ENCODE measurements around the gene C1orf159. TPM values are rescaled to one million over a fixed set of nuclear protein-coding genes. Genes with fewer than 3 reads are reported as not detected.

Gene C1orf159
- total RNA-seq, 2 experiments from 2014 or later = 18.0 to 22.0 TPM

- DNase-seq = no peak
- Mint-ChIP-seq H3K36me3 (ENCODE audit: low read depth) (no peaks in the 10 kb centered on the region), H3K4me3 (no peak overlapping the region), H3K27me3 (no peaks in the 10 kb centered on the region), H3K27ac (no peak overlapping the region), H3K9me3 (no peaks in the 10 kb centered on the region), H3K4me1 (peaks cover 19% of the 10 kb centered on the region)
- POLR2A ChIA-PET = no interaction called here
- CTCF ChIA-PET = no interaction called here
These were observed 18.5 kb upstream of the C1orf159 start for GRCh38 chr1:1134300-1134970.

GRCh38 chr1:1132956-1133750, 17.3 kb upstream of the C1orf159 start:
- H3K9me3 Mint-ChIP-seq = no peaks in the 10 kb centered on the region
- ChIA-PET POLR2A (no interaction called here), CTCF (interaction anchor here (1.0 kb wide), 1 partner anchor 10 kb away, joined by 4 read pairs; no protein-coding TSS in a partner anchor)
- no peaks in the 10 kb centered on the region for H3K27me3 Mint-ChIP-seq
- peaks cover 16% of the 10 kb centered on the region for H3K4me1 Mint-ChIP-seq
- H3K36me3 Mint-ChIP-seq (ENCODE audit: low read depth) = no peaks in the 10 kb centered on the region
- no peak overlapping the region for H3K4me3 Mint-ChIP-seq
- H3K27ac Mint-ChIP-seq = no peak overlapping the region
- no peak for DNase-seq

- peaks cover 10% of the 10 kb centered on the region for H3K4me1 Mint-ChIP-seq
- H3K27me3 Mint-ChIP-seq = no peaks in the 10 kb centered on the region
- H3K4me3 Mint-ChIP-seq = no peak overlapping the region
- H3K9me3 Mint-ChIP-seq = no peaks in the 10 kb centered on the region
- POLR2A ChIA-PET = no interaction called here
- no peaks in the 10 kb centered on the region for H3K36me3 Mint-ChIP-seq (ENCODE audit: low read depth)
- DNase-seq = no peak
- CTCF ChIA-PET = interaction anchor here (1.0 kb wide), 1 partner anchor 10 kb away, joined by 4 read pairs; no protein-coding TSS in a partner anchor
- no peak overlapping the region for H3K27ac Mint-ChIP-seq
These were observed 16.4 kb upstream of the C1orf159 start for GRCh38 chr1:1132042-1132950.

- ChIA-PET POLR2A (interaction anchor here (0.6 kb wide), 1 partner anchor 101 kb away, joined by 3 read pairs; no protein-coding TSS in a partner anchor), CTCF (interaction anchor here (0.8 to 1.0 kb wide), 3 partner anchors 8 to 47 kb away, joined by 3 to 4 read pairs (median 3); no protein-coding TSS in a partner anchor)
- no peaks in the 10 kb centered on the region for H3K27me3 Mint-ChIP-seq
- DNase-seq = no peak
- peaks cover 4% of the 10 kb centered on the region for H3K4me1 Mint-ChIP-seq
- H3K9me3 Mint-ChIP-seq = no peaks in the 10 kb centered on the region
- no peak overlapping the region for H3K27ac Mint-ChIP-seq
- H3K4me3 Mint-ChIP-seq = no peak overlapping the region
- H3K36me3 Mint-ChIP-seq (ENCODE audit: low read depth) = no peaks in the 10 kb centered on the region
These were observed 14.6 kb upstream of the C1orf159 start for GRCh38 chr1:1130206-1131120.

GRCh38 chr1:1129381-1129821, 13.5 kb upstream of the C1orf159 start:
- ChIA-PET POLR2A (no interaction called here), CTCF (interaction anchor here (0.6 to 0.8 kb wide), 2 partner anchors 7 to 90 kb away, joined by 3 to 4 read pairs; no protein-coding TSS in a partner anchor)
- no peaks in the 10 kb centered on the region for H3K27me3 Mint-ChIP-seq
- DNase-seq = no peak
- H3K36me3 Mint-ChIP-seq (ENCODE audit: low read depth) = no peaks in the 10 kb centered on the region
- H3K27ac Mint-ChIP-seq = no peak overlapping the region
- no peaks in the 10 kb centered on the region for H3K9me3 Mint-ChIP-seq
- no peak overlapping the region for H3K4me3 Mint-ChIP-seq
- no peaks in the 10 kb centered on the region for H3K4me1 Mint-ChIP-seq

- Mint-ChIP-seq H3K27ac (no peak overlapping the region), H3K4me3 (no peak overlapping the region), H3K4me1 (peaks cover 6% of the 10 kb centered on the region), H3K9me3 (no peaks in the 10 kb centered on the region), H3K36me3 (ENCODE audit: low read depth) (no peaks in the 10 kb centered on the region), H3K27me3 (no peaks in the 10 kb centered on the region)
- no peak for DNase-seq
- ChIA-PET POLR2A (no interaction called here), CTCF (no interaction called here)
These were observed 12.7 kb upstream of the C1orf159 start for GRCh38 chr1:1128454-1129139.

GRCh38 chr1:1127551-1128451, 11.9 kb upstream of the C1orf159 start:
- ChIA-PET POLR2A (interaction anchor here (0.7 kb wide), 1 partner anchor 133 kb away, joined by 3 read pairs; no protein-coding TSS in a partner anchor), CTCF (no interaction called here)
- Mint-ChIP-seq H3K27ac (no peak overlapping the region), H3K9me3 (no peaks in the 10 kb centered on the region), H3K36me3 (ENCODE audit: low read depth) (no peaks in the 10 kb centered on the region), H3K27me3 (no peaks in the 10 kb centered on the region), H3K4me1 (peaks cover 8% of the 10 kb centered on the region), H3K4me3 (no peak overlapping the region)
- DNase-seq = no peak

GRCh38 chr1:1125945-1126344, 10.1 kb upstream of the C1orf159 start:
- POLR2A ChIA-PET = no interaction called here
- CTCF ChIA-PET = interaction anchor here (0.7 to 2.5 kb wide), 2 partner anchors 135 to 165 kb away, joined by 3 to 8 read pairs; no protein-coding TSS in a partner anchor
- H3K36me3 Mint-ChIP-seq (ENCODE audit: low read depth) = no peaks in the 10 kb centered on the region
- H3K27me3 Mint-ChIP-seq = no peaks in the 10 kb centered on the region
- no peaks in the 10 kb centered on the region for H3K9me3 Mint-ChIP-seq
- no peak overlapping the region for H3K27ac Mint-ChIP-seq
- peaks cover 11% of the 10 kb centered on the region for H3K4me1 Mint-ChIP-seq
- H3K4me3 Mint-ChIP-seq = no peak overlapping the region
- no peak for DNase-seq

- ChIA-PET POLR2A (no interaction called here), CTCF (interaction anchor here (0.6 to 3.3 kb wide), 6 partner anchors 11 to 316 kb away, joined by 3 to 9 read pairs (median 6); partner anchors contain the start of gene AURKAIP1)
- Mint-ChIP-seq H3K27me3 (no peaks in the 10 kb centered on the region), H3K27ac (no peak overlapping the region), H3K4me3 (no peak overlapping the region), H3K4me1 (peaks cover 11% of the 10 kb centered on the region), H3K36me3 (ENCODE audit: low read depth) (no peaks in the 10 kb centered on the region), H3K9me3 (no peaks in the 10 kb centered on the region)
- no peak for DNase-seq
These were observed 9.1 kb upstream of the C1orf159 start for GRCh38 chr1:1124786-1125642.

- CTCF ChIA-PET = interaction anchor here (1.2 to 3.3 kb wide), 6 partner anchors 12 to 316 kb away, joined by 3 to 9 read pairs (median 6); partner anchors contain the start of gene AURKAIP1
- no peaks in the 10 kb centered on the region for H3K36me3 Mint-ChIP-seq (ENCODE audit: low read depth)
These were observed 8.6 kb upstream of the C1orf159 start for GRCh38 chr1:1124508-1124785.

More at GRCh38 chr1:1124508-1124785, 8.6 kb upstream of the C1orf159 start:
- Mint-ChIP-seq H3K27ac (no peak overlapping the region), H3K27me3 (peaks cover 2% of the 10 kb centered on the region), H3K4me3 (no peak overlapping the region), H3K9me3 (no peaks in the 10 kb centered on the region), H3K4me1 (peaks cover 11% of the 10 kb centered on the region)
- POLR2A ChIA-PET = no interaction called here
- no peak for DNase-seq
